K562 (cell line): ENCODE measurements around the gene PLEKHH2. TPM values are rescaled to one million over a fixed set of nuclear protein-coding genes. Genes with fewer than 3 reads are reported as not detected.
A peak's percentile ranks its signal among the peaks of the same experiment; 100 is the strongest.

Experiments used
- CBX2 ChIP-seq: fragments of 200-600 bp; sonication (generic); IDR thresholded peaks from one replicate; pipeline ENCODE4 v1.6.1; 2012; ENCODE audit warnings: mild to moderate bottlenecking, low read length, inconsistent platforms; ENCODE audit not compliant: insufficient read depth, poor library complexity, severe bottlenecking
- EP300 ChIP-seq: IDR thresholded peaks from 2 replicates; pipeline ENCODE4 v1.6.1; 2012; ENCODE audit warnings: low read length, improper control_type of control experiment
- GTF2E2 ChIP-seq: fragments of 200-800 bp; sonication (Bioruptor generic); IDR thresholded peaks from 2 replicates; pipeline ENCODE4 v1.6.1; 2016; ENCODE audit warnings: missing genetic modification characterization, missing compliant biosample characterization
- MBD2 ChIP-seq: sonication (generic); IDR thresholded peaks from 2 replicates; pipeline ENCODE4 v1.6.1; 2016; ENCODE audit warnings: low read depth, borderline replicate concordance
- NR2F6 ChIP-seq: fragments of 450-650 bp; formaldehyde crosslinking; IDR thresholded peaks from 2 replicates; pipeline ENCODE4 v1.4.0; 2020; ENCODE audit warnings: mild to moderate bottlenecking
- PHB ChIP-seq: fragments of 250-450 bp; sonication (Bioruptor Pico); IDR thresholded peaks from 2 replicates; pipeline ENCODE4 v1.5.0; 2021
- PHF8 ChIP-seq: fragments of 200-600 bp; sonication (generic); IDR thresholded peaks from 2 replicates; pipeline ENCODE4 v1.6.1; 2012; ENCODE audit warnings: mixed run types, mild to moderate bottlenecking, inconsistent platforms, low read length, moderate library complexity, borderline replicate concordance
- SMARCB1 ChIP-seq: IDR thresholded peaks from 2 replicates; pipeline ENCODE4 v1.6.1; 2011; ENCODE audit warnings: improper control_type of control experiment, low read depth; ENCODE audit not compliant: insufficient read length
- TCF15 ChIP-seq: fragments of 250-450 bp; sonication (Bioruptor Pico); IDR thresholded peaks from 2 replicates; pipeline ENCODE4 v1.8.0; 2022; ENCODE audit warnings: moderate library complexity, mild to moderate bottlenecking, inconsistent platforms
- ZBTB2 ChIP-seq: fragments of 450-650 bp; IDR thresholded peaks from 2 replicates; pipeline ENCODE4 v1.6.1; 2016; ENCODE audit warnings: antibody characterized with exemption
- ZFX ChIP-seq: sonication (generic); formaldehyde crosslinking; IDR thresholded peaks from 2 replicates; pipeline ENCODE4 v1.8.0; 2022; ENCODE audit warnings: mild to moderate bottlenecking, missing genetic modification reagents, moderate library complexity
- ZNF197 ChIP-seq: fragments of 200-800 bp; sonication (Bioruptor generic); IDR thresholded peaks from 2 replicates; pipeline ENCODE4 v1.6.1; 2016; ENCODE audit warnings: low read depth, missing genetic modification characterization, missing compliant biosample characterization
- ZNF311 ChIP-seq: fragments of 250-450 bp; sonication (Bioruptor Pico); IDR thresholded peaks from 2 replicates; pipeline ENCODE4 v1.4.0; 2020; ENCODE audit warnings: mild to moderate bottlenecking, moderate library complexity
- polyA plus RNA-seq, 8 experiments: library from polyadenylated mRNA; depleted of rRNA in 4 of 8; stranded (reverse) in 5 of 8; unstranded in 3 of 8; fragments of >200 nt; fragmentation: Nextera tagmentation in 2 of 8; fragmentation: Illumina TruSeq in 1 of 8; extraction: Ambion mirVana in 2 of 8; extraction: Trizol in 1 of 8; gene quantifications; 2 replicates each; pipeline versions ENCODE4 v1.2.1 to v1.2.3, GENCODE V29; 2011 to 2014; ENCODE audit warnings: inconsistent platforms in 1 of 8, missing spikeins in 1 of 8
- total RNA-seq, 7 experiments: library from RNA; depleted of rRNA in 6 of 7; stranded (reverse); fragments of >200 nt in 6 of 7; fragmentation: Illumina TruSeq in 2 of 7; extraction: Trizol in 2 of 7; gene quantifications; 2 replicates each; pipeline versions ENCODE4 v1.2.1 to v1.2.3, GENCODE V29; 2011 to 2021; ENCODE audit warnings: low replicate concordance in 1 of 7
- TF ChIP-seq, protein P1 (sequence below), 2 experiments: fragments of 450-650 bp; IDR thresholded peaks; 2 replicates each; pipeline ENCODE4 v1.6.1; 2018; ENCODE audit warnings: mild to moderate bottlenecking in 2 of 2, low read depth in 1 of 2; ENCODE audit not compliant: partially characterized antibody in 2 of 2
- TF ChIP-seq, protein P2 (sequence below): sonication (generic); formaldehyde crosslinking; IDR thresholded peaks from 2 replicates; pipeline ENCODE4 v1.8.0; 2023; ENCODE audit warnings: missing genetic modification reagents, mild to moderate bottlenecking, borderline replicate concordance

PLEKHH2 gene
- total and polyA plus RNA-seq, 9 of the 15 experiments (the other 6 are each of a cell fraction or from before 2014, with no cell fraction given) = 0.77 to 13.5 (median 2.7) TPM

DNA sequence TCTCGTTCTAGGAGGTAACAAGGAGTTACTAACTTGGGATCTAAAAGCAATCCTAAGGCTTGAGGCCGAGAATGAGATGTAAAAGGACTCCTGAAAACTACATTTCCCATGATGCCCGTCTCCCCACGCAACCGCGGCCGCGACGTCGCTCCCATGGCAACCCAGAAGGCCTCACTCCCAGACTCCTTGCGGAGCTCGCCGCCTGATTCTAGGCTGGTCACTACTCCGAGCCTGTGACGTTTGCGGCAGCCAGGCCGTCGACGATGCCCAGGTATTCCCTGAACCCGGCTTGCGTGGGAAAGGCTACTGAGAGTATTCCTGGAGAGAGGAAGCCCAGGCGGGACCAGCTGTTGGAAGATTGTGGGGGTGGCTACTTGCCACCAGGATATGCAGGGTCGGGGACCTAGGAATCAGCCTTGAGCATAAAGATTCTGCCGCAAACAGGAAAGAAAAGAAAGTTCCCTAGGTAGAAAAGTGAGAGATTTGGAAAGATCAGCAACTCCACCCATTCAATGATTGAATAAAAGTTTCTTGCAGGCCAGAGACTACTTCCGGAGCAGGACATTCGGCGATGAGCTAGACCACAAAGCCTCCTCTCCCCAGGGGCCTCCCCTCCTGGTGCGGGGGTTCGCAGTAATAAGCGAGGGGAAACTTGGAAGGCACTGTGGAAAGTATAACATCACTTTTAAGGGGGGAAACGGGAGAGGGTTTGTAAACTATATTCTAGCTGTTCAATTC, 137.0 kb downstream of the PLEKHH2 start, which contains the start of gene DYNC2LI1 (continued):
- TF ChIP-seq, protein P1, sequence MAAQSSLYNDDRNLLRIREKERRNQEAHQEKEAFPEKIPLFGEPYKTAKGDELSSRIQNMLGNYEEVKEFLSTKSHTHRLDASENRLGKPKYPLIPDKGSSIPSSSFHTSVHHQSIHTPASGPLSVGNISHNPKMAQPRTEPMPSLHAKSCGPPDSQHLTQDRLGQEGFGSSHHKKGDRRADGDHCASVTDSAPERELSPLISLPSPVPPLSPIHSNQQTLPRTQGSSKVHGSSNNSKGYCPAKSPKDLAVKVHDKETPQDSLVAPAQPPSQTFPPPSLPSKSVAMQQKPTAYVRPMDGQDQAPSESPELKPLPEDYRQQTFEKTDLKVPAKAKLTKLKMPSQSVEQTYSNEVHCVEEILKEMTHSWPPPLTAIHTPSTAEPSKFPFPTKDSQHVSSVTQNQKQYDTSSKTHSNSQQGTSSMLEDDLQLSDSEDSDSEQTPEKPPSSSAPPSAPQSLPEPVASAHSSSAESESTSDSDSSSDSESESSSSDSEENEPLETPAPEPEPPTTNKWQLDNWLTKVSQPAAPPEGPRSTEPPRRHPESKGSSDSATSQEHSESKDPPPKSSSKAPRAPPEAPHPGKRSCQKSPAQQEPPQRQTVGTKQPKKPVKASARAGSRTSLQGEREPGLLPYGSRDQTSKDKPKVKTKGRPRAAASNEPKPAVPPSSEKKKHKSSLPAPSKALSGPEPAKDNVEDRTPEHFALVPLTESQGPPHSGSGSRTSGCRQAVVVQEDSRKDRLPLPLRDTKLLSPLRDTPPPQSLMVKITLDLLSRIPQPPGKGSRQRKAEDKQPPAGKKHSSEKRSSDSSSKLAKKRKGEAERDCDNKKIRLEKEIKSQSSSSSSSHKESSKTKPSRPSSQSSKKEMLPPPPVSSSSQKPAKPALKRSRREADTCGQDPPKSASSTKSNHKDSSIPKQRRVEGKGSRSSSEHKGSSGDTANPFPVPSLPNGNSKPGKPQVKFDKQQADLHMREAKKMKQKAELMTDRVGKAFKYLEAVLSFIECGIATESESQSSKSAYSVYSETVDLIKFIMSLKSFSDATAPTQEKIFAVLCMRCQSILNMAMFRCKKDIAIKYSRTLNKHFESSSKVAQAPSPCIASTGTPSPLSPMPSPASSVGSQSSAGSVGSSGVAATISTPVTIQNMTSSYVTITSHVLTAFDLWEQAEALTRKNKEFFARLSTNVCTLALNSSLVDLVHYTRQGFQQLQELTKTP (IDR thresholded peaks at IDR 0.05; ENCODE audit: low read depth in 1 of 2, partially characterized antibody in 2 of 2) = peak in 1 of 2 experiments; percentile 93
- TF ChIP-seq PHB (CRISPR knock-in tag) = no peak
- no peak for TF ChIP-seq EP300
- TF ChIP-seq, protein P2, sequence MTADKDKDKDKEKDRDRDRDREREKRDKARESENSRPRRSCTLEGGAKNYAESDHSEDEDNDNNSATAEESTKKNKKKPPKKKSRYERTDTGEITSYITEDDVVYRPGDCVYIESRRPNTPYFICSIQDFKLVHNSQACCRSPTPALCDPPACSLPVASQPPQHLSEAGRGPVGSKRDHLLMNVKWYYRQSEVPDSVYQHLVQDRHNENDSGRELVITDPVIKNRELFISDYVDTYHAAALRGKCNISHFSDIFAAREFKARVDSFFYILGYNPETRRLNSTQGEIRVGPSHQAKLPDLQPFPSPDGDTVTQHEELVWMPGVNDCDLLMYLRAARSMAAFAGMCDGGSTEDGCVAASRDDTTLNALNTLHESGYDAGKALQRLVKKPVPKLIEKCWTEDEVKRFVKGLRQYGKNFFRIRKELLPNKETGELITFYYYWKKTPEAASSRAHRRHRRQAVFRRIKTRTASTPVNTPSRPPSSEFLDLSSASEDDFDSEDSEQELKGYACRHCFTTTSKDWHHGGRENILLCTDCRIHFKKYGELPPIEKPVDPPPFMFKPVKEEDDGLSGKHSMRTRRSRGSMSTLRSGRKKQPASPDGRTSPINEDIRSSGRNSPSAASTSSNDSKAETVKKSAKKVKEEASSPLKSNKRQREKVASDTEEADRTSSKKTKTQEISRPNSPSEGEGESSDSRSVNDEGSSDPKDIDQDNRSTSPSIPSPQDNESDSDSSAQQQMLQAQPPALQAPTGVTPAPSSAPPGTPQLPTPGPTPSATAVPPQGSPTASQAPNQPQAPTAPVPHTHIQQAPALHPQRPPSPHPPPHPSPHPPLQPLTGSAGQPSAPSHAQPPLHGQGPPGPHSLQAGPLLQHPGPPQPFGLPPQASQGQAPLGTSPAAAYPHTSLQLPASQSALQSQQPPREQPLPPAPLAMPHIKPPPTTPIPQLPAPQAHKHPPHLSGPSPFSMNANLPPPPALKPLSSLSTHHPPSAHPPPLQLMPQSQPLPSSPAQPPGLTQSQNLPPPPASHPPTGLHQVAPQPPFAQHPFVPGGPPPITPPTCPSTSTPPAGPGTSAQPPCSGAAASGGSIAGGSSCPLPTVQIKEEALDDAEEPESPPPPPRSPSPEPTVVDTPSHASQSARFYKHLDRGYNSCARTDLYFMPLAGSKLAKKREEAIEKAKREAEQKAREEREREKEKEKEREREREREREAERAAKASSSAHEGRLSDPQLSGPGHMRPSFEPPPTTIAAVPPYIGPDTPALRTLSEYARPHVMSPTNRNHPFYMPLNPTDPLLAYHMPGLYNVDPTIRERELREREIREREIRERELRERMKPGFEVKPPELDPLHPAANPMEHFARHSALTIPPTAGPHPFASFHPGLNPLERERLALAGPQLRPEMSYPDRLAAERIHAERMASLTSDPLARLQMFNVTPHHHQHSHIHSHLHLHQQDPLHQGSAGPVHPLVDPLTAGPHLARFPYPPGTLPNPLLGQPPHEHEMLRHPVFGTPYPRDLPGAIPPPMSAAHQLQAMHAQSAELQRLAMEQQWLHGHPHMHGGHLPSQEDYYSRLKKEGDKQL (CRISPR knock-in tag) = no peak
- no peak for TF ChIP-seq NR2F6 (CRISPR knock-in tag)
- no peak for TF ChIP-seq CBX2
- no peak for TF ChIP-seq TCF15 (CRISPR knock-in tag)
- 0 out of 2 replicates have a peak, but pooled peaks have one; percentile 36 for TF ChIP-seq ZNF197 (CRISPR knock-in tag)
- peak; percentile 85; the same call in 1 of the 2 replicates for TF ChIP-seq PHF8
- TF ChIP-seq ZFX (CRISPR knock-in tag) = peak; percentile 95
- TF ChIP-seq MBD2 = peak; percentile 88
- no peak for TF ChIP-seq ZNF311 (CRISPR knock-in tag)
- no peak for TF ChIP-seq GTF2E2
- TF ChIP-seq ZBTB2 = peak; percentile 94
- no peak for TF ChIP-seq SMARCB1
